Endodermal cell (in vitro differentiated cells): Measurements from ENCODE around the gene LEAP2. TPM values are rescaled to one million over a fixed set of nuclear protein-coding genes. Genes with fewer than 3 reads are reported as not detected.
A peak's percentile ranks its signal among the peaks of the same experiment; 100 is the strongest.

Experiments used
- DNase-seq: peaks from one replicate; pipeline ENCODE4 v3.0.0-alpha.2; 2017
- H3K27ac ChIP-seq: 2 replicates; pipeline ENCODE4 v1.5.1; 2013; ENCODE audit warnings: mild to moderate bottlenecking, low read depth, low read length, moderate library complexity
- H3K27me3 ChIP-seq: 2 replicates; pipeline ENCODE4 v1.6.1; 2013; ENCODE audit warnings: mild to moderate bottlenecking, low read length, moderate library complexity; ENCODE audit not compliant: insufficient read depth, control insufficient read depth, poor library complexity, severe bottlenecking
- H3K36me3 ChIP-seq: 2 replicates; pipeline ENCODE4 v1.7.0; 2013; ENCODE audit warnings: mild to moderate bottlenecking, low read length, moderate library complexity; ENCODE audit not compliant: control insufficient read depth, insufficient read depth
- H3K4me1 ChIP-seq: one replicate; pipeline ENCODE4 v1.7.0; 2013; ENCODE audit warnings: low read length; ENCODE audit not compliant: control insufficient read depth, insufficient read depth
- H3K4me3 ChIP-seq: 2 replicates; pipeline ENCODE4 v1.5.1; 2013; ENCODE audit warnings: mild to moderate bottlenecking, low read length, moderate library complexity
- H3K9ac ChIP-seq: 2 replicates; pipeline ENCODE4 v1.6.1; 2013; ENCODE audit warnings: mild to moderate bottlenecking, low read length, moderate library complexity; ENCODE audit not compliant: poor library complexity, severe bottlenecking; ENCODE audit errors: extremely low read depth
- H3K9me3 ChIP-seq: 2 replicates; pipeline ENCODE4 v1.6.1; 2013; ENCODE audit warnings: mild to moderate bottlenecking, low read length, moderate library complexity; ENCODE audit not compliant: control insufficient read depth
- H3K27ac Mint-ChIP-seq: 2 replicates; pipeline ENCODE4 v1.8.0; 2020; ENCODE audit warnings: mixed read lengths
- H3K27me3 Mint-ChIP-seq: 2 replicates; pipeline ENCODE4 v1.8.0; 2021; ENCODE audit warnings: mild to moderate bottlenecking, mixed read lengths; ENCODE audit not compliant: insufficient read depth
- H3K36me3 Mint-ChIP-seq: 2 replicates; pipeline ENCODE4 v1.8.0; 2020; ENCODE audit warnings: low read depth, mixed read lengths
- H3K4me1 Mint-ChIP-seq: 2 replicates; pipeline ENCODE4 v1.8.0; 2020; ENCODE audit warnings: mixed read lengths
- H3K4me3 Mint-ChIP-seq: 2 replicates; pipeline ENCODE4 v1.8.0; 2020; ENCODE audit warnings: mild to moderate bottlenecking, moderate library complexity, mixed read lengths
- H3K9me3 Mint-ChIP-seq: 2 replicates; pipeline ENCODE4 v1.8.0; 2020; ENCODE audit warnings: mild to moderate bottlenecking, mixed read lengths
- CTCF ChIP-seq: fragments of 200-600 bp; sonication (generic); conservative IDR thresholded peaks from 2 replicates; pipeline ENCODE4 v1.5.0; 2021; ENCODE audit warnings: antibody characterized with exemption, mild to moderate bottlenecking
- WGBS, 2 experiments: methylation state at CpG; one replicate each; pipeline versions ENCODE4 v1.1.5 to v1.1.7; 2013; ENCODE audit warnings: missing lambda C conversion rate in 2 of 2, mixed read lengths in 1 of 2; ENCODE audit not compliant: insufficient coverage in 1 of 2, insufficient read length in 1 of 2; 5-methylcytosine and 5-hydroxymethylcytosine counted together
- total RNA-seq, 2 donors: library from RNA; stranded (reverse); fragmentation: NEBNext Ultra II Directional in 1 of 2; extraction: Animal tissue kit (Norgen Biotek cat#: 25700) in 1 of 2; gene quantifications; 2 replicates in 1 of 2; 3 replicates in 1 of 2; pipeline ENCODE4 v1.2.1, GENCODE V29; 2021

LEAP2 gene
- total RNA-seq, 2 donors from 2014 or later, result 0.92 to 0.95 TPM

GRCh38 chr5:132828846-132829494 lies 44.5 kb upstream of the LEAP2 start:
- H3K9me3 ChIP-seq, result no peaks in the 10 kb centered on the region
- 76 to 94% methylated on average over 3 to 4 of the region's 4 CpGs for WGBS, 2 experiments
- H3K27me3 ChIP-seq, result peaks cover 72% of the 10 kb centered on the region
- H3K9me3 Mint-ChIP-seq, result no peaks in the 10 kb centered on the region
- H3K36me3 Mint-ChIP-seq, result peaks cover 3% of the 10 kb centered on the region
- H3K27ac Mint-ChIP-seq, result no peak overlapping the region
- no peak for DNase-seq
- H3K36me3 ChIP-seq, result no peaks in the 10 kb centered on the region
- TF ChIP-seq CTCF, result no peak
- peaks cover 17% of the 10 kb centered on the region for H3K4me1 Mint-ChIP-seq
- H3K27me3 Mint-ChIP-seq, result peaks cover 61% of the 10 kb centered on the region
- peak overlapping the region; percentile 74 for H3K4me3 ChIP-seq
- no peak overlapping the region for H3K9ac ChIP-seq
- no peak overlapping the region for H3K27ac ChIP-seq
- H3K4me3 Mint-ChIP-seq, result peak overlapping the region; percentile 71
- no peaks in the 10 kb centered on the region for H3K4me1 ChIP-seq

- no peaks in the 10 kb centered on the region for H3K9me3 Mint-ChIP-seq
- DNase-seq, result peak; percentile 91
- H3K4me1 Mint-ChIP-seq, result peaks cover 17% of the 10 kb centered on the region
- no peaks in the 10 kb centered on the region for H3K36me3 ChIP-seq
- peak; percentile 91 for TF ChIP-seq CTCF
- H3K9me3 ChIP-seq, result no peaks in the 10 kb centered on the region
- H3K36me3 Mint-ChIP-seq, result peaks cover 3% of the 10 kb centered on the region
- WGBS, 2 experiments, result 10 to 13% methylated on average over 64 to 75 of the region's 75 CpGs
- peaks cover 63% of the 10 kb centered on the region for H3K27me3 ChIP-seq
- peak overlapping the region; percentile 71 for H3K4me3 Mint-ChIP-seq
- H3K4me3 ChIP-seq, result peak overlapping the region; percentile 74
- H3K4me1 ChIP-seq, result no peaks in the 10 kb centered on the region
- no peak overlapping the region for H3K27ac ChIP-seq
- H3K27me3 Mint-ChIP-seq, result peaks cover 60% of the 10 kb centered on the region
- peak overlapping the region; percentile 78 for H3K27ac Mint-ChIP-seq
- peak overlapping the region; percentile 63 for H3K9ac ChIP-seq
These were observed 43.6 kb upstream of the LEAP2 start for GRCh38 chr5:132829742-132830435.

- WGBS, 2 experiments, result 7 to 29% methylated on average over 13 to 78 of the region's 78 CpGs
- Mint-ChIP-seq H3K27ac (peak within 1 kb of the TSS; percentile 78), H3K27me3 (peaks cover 57% of the 10 kb centered on the region)
These were observed 42.9 kb upstream of the LEAP2 start, which contains the start of gene SHROOM1 for GRCh38 chr5:132830436-132831094. SHROOM1 (minus strand) TSS chr5:132830647; CDS start chr5:132826140, 4,507 bp downstream.

More at GRCh38 chr5:132830436-132831094, 42.9 kb upstream of the LEAP2 start, which contains the start of gene SHROOM1:
- no peaks in the 10 kb centered on the region for H3K4me1 ChIP-seq
- Mint-ChIP-seq H3K4me3 (peak within 1 kb of the TSS; percentile 71), H3K9me3 (no peaks in the 10 kb centered on the region), H3K36me3 (no peaks in the 10 kb centered on the region), H3K4me1 (peaks cover 14% of the 10 kb centered on the region)
- no peaks in the 10 kb centered on the region for H3K9me3 ChIP-seq
- H3K4me3 ChIP-seq, result peak within 1 kb of the TSS; percentile 74
- DNase-seq, result peak; percentile 86
- no peak for TF ChIP-seq CTCF
- peaks cover 58% of the 10 kb centered on the region for H3K27me3 ChIP-seq
- H3K27ac ChIP-seq, result no peak within 1 kb of the TSS
- H3K9ac ChIP-seq, result peak within 1 kb of the TSS; percentile 63
- H3K36me3 ChIP-seq, result no peaks in the 10 kb centered on the region
